C4-2B (cell line): ENCODE results near the gene GJA3.

Experiments
- CTCF ChIP-seq: fragments of 450-650 bp; conservative IDR thresholded peaks from 2 replicates; pipeline ENCODE4 v1.5.1; 2017; ENCODE audit warnings: mild to moderate bottlenecking
- ZFX ChIP-seq: fragments of 450-650 bp; IDR thresholded peaks from 2 replicates; pipeline ENCODE4 v1.6.1; 2017

DNA sequence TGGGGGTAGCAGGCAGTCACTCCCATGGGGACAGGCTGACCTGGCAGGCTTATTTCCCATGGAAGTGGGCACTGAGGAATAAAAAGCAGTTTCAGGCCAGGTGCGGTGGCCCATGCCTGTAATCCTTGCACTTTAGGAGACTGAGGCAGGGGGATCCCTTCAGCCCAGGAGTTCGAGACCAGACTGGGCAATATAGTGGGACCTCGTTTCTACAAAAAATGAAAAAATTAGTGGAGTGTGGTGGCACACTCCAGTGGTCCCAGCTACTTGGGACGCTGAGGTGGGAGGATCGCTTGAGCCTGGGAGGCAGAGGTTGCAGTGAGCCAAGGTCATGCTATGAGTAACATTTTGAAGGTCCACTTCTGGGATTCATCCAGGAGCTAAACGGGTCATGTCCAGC is 25.9 kb upstream of the GJA3 start:
- no peak for TF ChIP-seq CTCF
- no peak for TF ChIP-seq ZFX
